Measurements from ENCODE around the gene SLC22A4.

The SLC22A4 gene

GRCh38 chr5:132363431-132364112 lies 69.4 kb downstream of the SLC22A4 start:
- DNase-seq (ENCODE audit: low spot score) = no peak

GRCh38 chr5:132364319-132364718 lies 70.1 kb downstream of the SLC22A4 start:
- DNase-seq (ENCODE audit: low spot score) = no peak
- TF ChIP-seq CTCF (IDR thresholded peaks at IDR 0.05; ENCODE audit: extremely low read depth, missing control alignments) = no peak

More at GRCh38 chr5:132363431-132364112, 69.4 kb downstream of the SLC22A4 start:
- no peak for TF ChIP-seq CTCF (IDR thresholded peaks at IDR 0.05; ENCODE audit: extremely low read depth, missing control alignments)

GRCh38 chr5:132365213-132365612 lies 71.0 kb downstream of the SLC22A4 start:
- no peak for TF ChIP-seq CTCF (IDR thresholded peaks at IDR 0.05; ENCODE audit: extremely low read depth, missing control alignments)
- DNase-seq (ENCODE audit: low spot score) = no peak

- TF ChIP-seq CTCF (IDR thresholded peaks at IDR 0.05; ENCODE audit: extremely low read depth, missing control alignments) = no peak
- no peak for DNase-seq (ENCODE audit: low spot score)
Observed at GRCh38 chr5:132368186-132368585, 74.0 kb downstream of the SLC22A4 start.

- no peak for DNase-seq (ENCODE audit: low spot score)
- no peak for TF ChIP-seq CTCF (IDR thresholded peaks at IDR 0.05; ENCODE audit: extremely low read depth, missing control alignments)
Observed at GRCh38 chr5:132369007-132369473, 74.8 kb downstream of the SLC22A4 start.

- TF ChIP-seq CTCF (IDR thresholded peaks at IDR 0.05; ENCODE audit: extremely low read depth, missing control alignments) = no peak
- DNase-seq (ENCODE audit: low spot score) = peak; percentile 87
Observed at GRCh38 chr5:132369474-132370180, 75.4 kb downstream of the SLC22A4 start, which contains the start of gene SLC22A5. SLC22A5 (plus strand) TSS chr5:132369710; CDS start chr5:132369973, 263 bp downstream.
